Measurements from ENCODE around the gene USP34.
"Not testable (repeated sequence)": the region's sequence is repeated elsewhere in the genome, so short reads cannot be mapped to it uniquely, and the experiment has no call there.

Gene USP34

DNA sequence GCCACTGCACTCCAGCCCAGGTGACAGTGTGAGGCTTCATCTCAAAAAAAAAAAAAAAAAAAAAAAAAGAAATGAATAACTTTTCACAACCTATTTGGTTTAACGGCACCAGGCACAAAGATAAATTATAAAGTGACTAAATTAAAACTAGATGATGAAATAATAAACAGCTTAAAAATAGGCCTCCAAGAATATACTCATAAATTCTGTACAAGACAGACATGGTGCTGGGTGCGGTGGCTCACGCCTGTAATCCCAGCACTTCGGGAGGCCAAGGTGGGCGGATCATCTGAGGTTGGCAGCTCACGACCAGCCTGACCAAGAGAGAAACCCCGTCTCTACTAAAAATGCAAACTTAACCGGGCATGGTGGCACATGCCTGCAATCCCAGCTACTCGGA lies 19.7 kb downstream of the USP34 start:
- DNase-seq, result no peak
- no peak for TF ChIP-seq GATA1 (IDR thresholded peaks at IDR 0.05; ENCODE audit: low read depth, low read length)
- no peak for TF ChIP-seq POLR2A (IDR thresholded peaks at IDR 0.05; ENCODE audit: low read length)

- no peak for DNase-seq
- TF ChIP-seq POLR2A (IDR thresholded peaks at IDR 0.05; ENCODE audit: low read length) (no peak), GATA1 (IDR thresholded peaks at IDR 0.05; ENCODE audit: low read depth, low read length) (no peak)
Measured at GRCh38 chr2:61450144-61450543, 20.7 kb downstream of the USP34 start.

DNA sequence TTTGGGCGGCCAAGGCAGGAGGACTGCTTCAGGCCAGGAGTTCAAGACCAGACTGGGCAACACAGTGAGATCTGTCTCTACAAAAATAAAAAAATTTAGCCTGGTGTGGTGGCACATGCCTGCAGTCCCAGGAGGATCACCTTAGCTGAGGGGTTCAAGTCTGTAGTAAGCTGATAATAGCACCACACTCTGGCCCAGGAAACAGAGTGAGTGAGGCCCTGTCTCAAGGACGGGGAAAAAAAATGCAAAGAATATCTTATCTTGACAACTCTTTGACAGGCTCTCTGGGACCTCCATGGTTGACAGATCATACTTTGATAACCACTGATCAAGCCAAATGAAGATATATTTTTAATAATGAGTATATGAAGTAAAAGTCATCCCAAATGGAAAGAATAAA lies 22.7 kb downstream of the USP34 start:
- TF ChIP-seq POLR2A (IDR thresholded peaks at IDR 0.05; ENCODE audit: low read length) (no peak), GATA1 (IDR thresholded peaks at IDR 0.05; ENCODE audit: low read depth, low read length) (no peak)

DNA sequence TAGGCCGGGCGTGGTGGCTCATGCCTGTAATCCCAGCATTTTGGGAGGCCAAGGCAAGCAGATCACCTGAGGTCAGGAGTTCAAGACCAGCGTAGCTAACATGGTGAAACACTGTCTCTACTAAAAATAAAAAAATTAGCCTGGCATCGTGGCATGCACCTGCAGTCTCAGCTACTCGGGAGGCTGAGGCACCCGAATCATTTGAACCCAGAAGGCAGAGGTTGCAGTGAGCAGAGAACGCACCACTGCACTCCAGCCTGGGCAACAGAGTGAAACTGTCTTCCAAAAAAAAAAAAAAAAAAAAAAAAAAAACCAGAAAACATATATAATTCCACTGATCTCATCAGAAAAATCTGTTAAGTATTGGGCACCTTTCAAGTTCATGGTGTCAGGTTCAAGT lies 23.9 kb downstream of the USP34 start:
- DNase-seq, result not testable (repeated sequence)

More for the DNA sequence above, 22.7 kb downstream of the USP34 start:
- DNase-seq, result peak; percentile 42 to 80

- no peak for DNase-seq
- TF ChIP-seq GATA1 (IDR thresholded peaks at IDR 0.05; ENCODE audit: low read depth, low read length), result no peak
- TF ChIP-seq POLR2A (IDR thresholded peaks at IDR 0.05; ENCODE audit: low read length), result no peak
Measured at GRCh38 chr2:61443342-61444041, 27.4 kb downstream of the USP34 start.

DNA sequence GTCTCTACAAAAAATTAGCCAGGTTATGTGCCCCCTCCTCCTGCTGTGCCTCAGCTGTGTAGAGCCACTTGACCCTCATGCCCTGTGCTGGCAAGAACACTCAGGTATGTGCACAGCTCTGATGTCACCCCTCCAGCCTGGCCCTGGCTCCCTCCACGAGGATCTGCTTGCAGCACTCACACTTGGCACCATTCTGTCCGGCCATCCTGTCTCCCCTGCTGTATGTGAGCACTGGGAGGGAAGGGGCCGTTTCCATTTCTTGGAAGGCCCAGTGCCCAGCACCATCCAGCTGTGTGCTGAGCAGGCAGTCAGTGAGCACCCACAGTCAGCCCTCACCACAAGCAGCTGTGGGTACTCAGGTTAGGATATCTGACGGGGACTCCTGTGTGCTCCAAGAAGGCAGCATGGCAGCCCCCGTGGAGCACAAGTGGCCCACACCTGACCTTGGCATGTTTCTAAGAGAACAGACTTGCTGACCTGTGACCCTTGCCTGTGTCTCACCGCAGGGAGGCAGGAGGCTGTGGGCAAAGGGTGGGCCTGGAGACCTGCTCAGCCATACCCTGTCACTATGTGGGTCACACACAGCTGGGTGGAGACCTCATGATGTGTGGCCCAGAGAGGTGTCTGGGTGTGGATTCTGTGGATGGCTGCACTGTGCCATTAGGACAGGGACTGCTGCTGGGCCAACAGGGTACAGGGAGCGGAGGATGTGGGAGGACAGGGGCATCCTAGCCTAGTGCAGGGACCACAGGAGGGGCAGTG lies 31.5 kb downstream of the USP34 start:
- TF ChIP-seq POLR2A (IDR thresholded peaks at IDR 0.05; ENCODE audit: low read length), result no peak
- no peak for TF ChIP-seq GATA1 (IDR thresholded peaks at IDR 0.05; ENCODE audit: low read depth, low read length)
- DNase-seq, result no peak

- DNase-seq, result no peak
- TF ChIP-seq GATA1 (IDR thresholded peaks at IDR 0.05; ENCODE audit: low read depth, low read length) (no peak), POLR2A (IDR thresholded peaks at IDR 0.05; ENCODE audit: low read length) (no peak)
Measured at GRCh38 chr2:61438670-61439069, 32.2 kb downstream of the USP34 start.

GRCh38 chr2:61437170-61437569 lies 33.7 kb downstream of the USP34 start:
- TF ChIP-seq GATA1 (IDR thresholded peaks at IDR 0.05; ENCODE audit: low read depth, low read length) (no peak), POLR2A (IDR thresholded peaks at IDR 0.05; ENCODE audit: low read length) (no peak)
- no peak for DNase-seq

- DNase-seq, result no peak
- TF ChIP-seq GATA1 (IDR thresholded peaks at IDR 0.05; ENCODE audit: low read depth, low read length), result no peak
- TF ChIP-seq POLR2A (IDR thresholded peaks at IDR 0.05; ENCODE audit: low read length), result no peak
Measured at GRCh38 chr2:61436092-61436491, 34.8 kb downstream of the USP34 start.

DNA sequence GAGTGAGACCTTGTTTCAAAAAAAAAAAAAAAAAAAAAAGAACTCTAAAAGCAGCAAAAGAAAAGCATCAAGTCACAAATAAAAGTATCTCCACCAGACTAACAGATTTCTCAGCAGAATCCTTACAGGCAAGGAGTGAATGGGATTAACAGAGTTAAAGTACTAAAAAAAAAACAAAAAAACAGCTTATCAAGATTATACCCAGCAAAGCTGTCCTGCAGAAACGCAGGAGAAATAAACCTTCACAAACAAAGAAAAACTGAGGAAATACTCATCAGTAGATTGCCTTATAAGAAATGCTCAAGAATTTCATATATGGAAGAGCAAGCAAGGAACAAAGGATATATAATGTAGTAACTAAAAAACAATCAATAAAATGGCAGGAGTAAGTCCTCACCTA lies 35.6 kb downstream of the USP34 start:
- DNase-seq, result no peak

GRCh38 chr2:61434314-61434713 lies 36.6 kb downstream of the USP34 start:
- no peak for DNase-seq
- no peak for TF ChIP-seq GATA1 (IDR thresholded peaks at IDR 0.05; ENCODE audit: low read depth, low read length)
- no peak for TF ChIP-seq POLR2A (IDR thresholded peaks at IDR 0.05; ENCODE audit: low read length)

More for the DNA sequence above, 35.6 kb downstream of the USP34 start:
- TF ChIP-seq POLR2A (IDR thresholded peaks at IDR 0.05; ENCODE audit: low read length) (no peak), GATA1 (IDR thresholded peaks at IDR 0.05; ENCODE audit: low read depth, low read length) (no peak)

DNA sequence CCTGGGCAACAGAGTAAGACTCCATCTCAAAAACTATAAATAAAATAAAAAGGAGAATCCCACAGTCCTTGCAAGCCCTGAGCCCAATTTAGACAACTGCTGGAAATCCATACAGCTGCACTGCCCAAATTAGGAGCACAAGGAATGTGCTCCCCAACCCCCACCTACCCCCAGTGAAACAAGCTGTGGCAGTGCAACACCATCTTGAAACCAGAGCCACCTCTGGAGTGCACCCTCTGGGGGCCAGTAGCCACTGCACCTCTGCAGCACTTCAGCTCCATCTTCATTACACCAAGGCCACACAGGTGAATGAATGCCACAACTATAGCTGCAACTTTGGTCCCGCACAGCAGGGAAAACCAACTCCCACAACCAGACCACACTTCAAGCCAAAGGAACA lies 37.3 kb downstream of the USP34 start:
- TF ChIP-seq POLR2A (IDR thresholded peaks at IDR 0.05; ENCODE audit: low read length) (no peak), GATA1 (IDR thresholded peaks at IDR 0.05; ENCODE audit: low read depth, low read length) (no peak)

DNA sequence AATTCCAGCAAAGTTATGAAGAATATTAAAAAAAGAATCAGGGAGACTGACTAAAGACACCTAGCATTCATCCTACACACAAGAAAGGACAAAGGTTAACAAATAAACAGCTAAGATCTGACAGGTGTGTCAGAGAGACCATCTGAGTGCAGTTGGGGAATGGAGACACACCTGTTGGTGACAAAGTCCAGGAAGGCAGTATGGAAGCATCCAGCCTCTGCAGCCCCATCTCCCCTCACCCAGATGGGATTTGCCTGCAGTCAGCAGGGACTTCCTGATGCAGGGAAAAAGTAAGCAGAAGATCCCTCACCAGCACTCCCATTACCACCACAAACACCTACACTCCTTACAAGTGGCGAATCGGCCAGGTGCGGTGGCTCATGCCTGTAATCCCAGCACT lies 37.9 kb downstream of the USP34 start:
- TF ChIP-seq POLR2A (IDR thresholded peaks at IDR 0.05; ENCODE audit: low read length) (no peak), GATA1 (IDR thresholded peaks at IDR 0.05; ENCODE audit: low read depth, low read length) (no peak)
- no peak for DNase-seq

More for the DNA sequence above, 37.3 kb downstream of the USP34 start:
- DNase-seq, result no peak

DNA sequence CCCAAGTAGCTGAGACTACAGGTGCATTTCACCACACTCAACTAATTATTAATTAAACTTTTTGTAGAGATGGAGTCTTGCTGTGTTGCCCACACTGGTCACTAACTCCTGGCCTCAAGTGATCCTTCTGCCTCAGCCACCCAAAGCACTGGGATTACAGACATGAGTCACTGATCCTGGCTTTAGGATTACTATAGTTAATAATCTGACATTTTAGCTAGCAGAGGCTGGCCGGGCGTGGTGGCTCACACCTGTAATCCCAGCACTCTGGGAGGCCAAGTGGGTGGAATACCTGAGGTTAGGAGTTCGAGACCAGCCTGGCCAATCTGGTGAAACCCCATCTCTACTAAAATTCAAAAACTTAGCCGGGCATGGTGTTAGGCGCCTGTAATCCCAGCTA lies 39.5 kb downstream of the USP34 start:
- no peak for TF ChIP-seq GATA1 (IDR thresholded peaks at IDR 0.05; ENCODE audit: low read depth, low read length)
- no peak for TF ChIP-seq POLR2A (IDR thresholded peaks at IDR 0.05; ENCODE audit: low read length)

More for the DNA sequence above, 39.5 kb downstream of the USP34 start:
- no peak for DNase-seq

Measured in erythroblast (primary cell).